GDM1 (cell line): ENCODE data around the gene ALG3.

Experiments
- DNase-seq: peaks from one replicate; lab custom pipeline; 2025; lab: John Stamatoyannopoulos, UW

The ALG3 gene

DNA sequence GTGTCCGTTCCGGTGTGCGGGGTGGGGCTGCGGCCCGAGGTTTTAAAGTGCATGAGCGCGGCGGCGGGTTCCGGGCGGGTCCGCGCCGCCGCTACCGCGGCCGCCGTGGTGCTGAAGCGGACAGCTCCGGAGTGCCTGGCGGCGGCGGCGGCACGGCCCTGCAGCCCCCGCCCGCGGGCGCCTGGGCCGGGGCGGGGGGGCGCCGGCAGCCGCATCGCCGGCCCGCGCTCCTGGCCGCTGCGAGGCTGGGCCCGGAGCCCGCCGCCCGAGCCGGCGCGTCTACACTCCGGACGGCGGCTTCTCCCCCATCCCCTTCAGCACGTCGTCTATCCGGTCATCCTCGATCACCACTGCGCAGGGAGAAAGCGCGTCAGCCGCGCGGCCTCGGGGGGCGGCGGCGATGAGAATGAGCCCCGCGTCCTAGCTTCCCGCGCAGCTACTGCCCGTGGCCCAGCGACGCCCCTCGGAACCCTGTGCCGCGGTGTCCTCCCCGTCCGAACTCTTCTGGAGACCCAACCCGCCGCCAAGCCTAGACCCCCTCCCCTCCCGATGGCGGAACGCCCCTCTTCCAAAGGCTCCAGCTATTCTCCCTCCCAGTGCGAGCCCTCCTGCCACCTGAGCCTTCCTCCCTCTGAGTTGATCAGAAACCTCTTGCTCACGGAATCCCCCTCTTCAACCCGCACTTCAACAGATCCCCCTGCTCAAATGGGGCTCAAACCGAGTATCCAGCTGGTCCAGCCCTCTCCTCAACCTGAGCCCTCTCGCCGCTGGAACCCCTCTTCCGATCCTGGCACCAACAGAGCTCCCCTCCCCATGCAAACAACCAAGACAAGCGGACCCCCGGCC, 11.3 kb upstream of the ALG3 start:
- DNase-seq = no peak

DNA sequence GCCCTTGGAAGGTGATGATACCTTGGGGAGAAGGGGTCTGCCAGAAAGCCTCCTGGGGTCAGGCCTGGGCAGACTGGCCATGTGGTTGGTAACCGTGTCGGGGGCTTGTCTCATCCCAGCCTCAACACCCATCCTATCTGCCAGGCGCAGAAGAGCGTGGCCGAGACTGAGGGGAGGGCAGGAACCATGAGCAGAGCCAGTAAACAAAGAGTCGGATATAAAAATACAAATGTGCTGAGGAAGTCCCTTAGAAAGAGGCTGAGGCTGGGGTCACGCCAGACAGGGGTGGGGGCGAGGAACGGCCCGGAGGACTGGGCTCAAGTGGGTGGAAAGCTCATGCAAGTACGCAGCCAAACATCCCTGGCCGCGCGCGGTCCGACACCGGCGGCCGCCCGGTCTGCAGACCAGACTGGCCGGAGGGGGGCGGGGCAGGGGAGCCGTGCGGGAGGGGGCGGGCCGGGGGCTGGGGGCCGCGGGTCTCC, 10.7 kb upstream of the ALG3 start:
- no peak for DNase-seq

DNA sequence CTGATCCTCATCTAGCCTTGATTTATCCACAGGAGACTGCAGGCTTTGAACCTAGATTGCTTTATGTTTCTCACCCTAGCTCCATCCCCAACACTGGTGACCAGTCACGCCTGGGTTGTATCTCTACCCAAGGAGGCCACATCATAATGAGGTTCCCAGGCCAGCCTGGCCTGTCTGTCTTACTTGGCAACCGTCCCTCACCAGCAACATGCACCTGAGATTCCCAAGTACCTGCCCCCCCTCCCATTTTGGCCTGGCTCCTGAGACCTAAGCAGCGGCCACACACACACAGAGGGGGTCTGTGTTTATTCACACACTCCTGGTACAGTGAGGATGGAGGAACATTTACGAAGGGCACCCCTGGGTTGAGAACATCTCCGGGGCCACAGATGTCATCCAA, 10.2 kb upstream of the ALG3 start:
- no peak for DNase-seq

DNA sequence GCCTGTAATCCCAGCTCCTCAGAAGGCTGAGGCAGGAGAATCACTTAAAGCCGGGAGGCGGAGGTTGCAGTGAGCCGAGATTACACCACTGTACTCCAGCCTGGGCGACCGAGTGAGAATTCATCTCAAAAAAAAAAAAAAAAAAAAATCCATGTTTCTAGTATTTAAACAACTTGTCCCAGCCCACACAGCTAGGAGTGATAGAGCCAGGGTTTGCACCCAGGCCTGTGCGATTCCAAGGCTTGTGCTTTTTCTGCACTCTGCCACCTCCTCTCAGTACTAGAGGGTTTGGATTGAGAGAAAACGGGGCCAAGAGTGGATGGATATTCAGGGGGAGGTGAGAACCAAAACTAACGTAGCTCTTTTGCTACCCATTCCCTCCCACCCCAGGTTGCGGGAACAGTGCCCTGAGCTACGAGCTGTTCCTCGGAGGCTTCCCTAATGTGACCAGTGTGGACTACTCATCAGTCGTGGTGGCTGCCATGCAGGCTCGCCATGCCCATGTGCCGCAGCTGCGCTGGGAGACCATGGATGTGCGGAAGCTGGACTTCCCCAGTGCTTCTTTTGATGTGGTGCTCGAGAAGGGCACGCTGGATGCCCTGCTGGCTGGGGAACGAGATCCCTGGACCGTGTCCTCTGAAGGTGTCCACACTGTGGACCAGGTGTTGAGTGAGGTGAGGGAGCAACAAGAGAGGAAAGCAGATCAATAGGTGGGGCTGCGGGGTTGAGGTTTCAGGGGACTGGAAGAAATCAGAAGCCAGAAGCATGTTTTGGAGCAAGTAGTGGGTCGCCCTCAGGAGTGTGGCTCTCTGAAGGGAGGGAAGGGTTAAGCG, 8.5 kb upstream of the ALG3 start:
- no peak for DNase-seq

DNA sequence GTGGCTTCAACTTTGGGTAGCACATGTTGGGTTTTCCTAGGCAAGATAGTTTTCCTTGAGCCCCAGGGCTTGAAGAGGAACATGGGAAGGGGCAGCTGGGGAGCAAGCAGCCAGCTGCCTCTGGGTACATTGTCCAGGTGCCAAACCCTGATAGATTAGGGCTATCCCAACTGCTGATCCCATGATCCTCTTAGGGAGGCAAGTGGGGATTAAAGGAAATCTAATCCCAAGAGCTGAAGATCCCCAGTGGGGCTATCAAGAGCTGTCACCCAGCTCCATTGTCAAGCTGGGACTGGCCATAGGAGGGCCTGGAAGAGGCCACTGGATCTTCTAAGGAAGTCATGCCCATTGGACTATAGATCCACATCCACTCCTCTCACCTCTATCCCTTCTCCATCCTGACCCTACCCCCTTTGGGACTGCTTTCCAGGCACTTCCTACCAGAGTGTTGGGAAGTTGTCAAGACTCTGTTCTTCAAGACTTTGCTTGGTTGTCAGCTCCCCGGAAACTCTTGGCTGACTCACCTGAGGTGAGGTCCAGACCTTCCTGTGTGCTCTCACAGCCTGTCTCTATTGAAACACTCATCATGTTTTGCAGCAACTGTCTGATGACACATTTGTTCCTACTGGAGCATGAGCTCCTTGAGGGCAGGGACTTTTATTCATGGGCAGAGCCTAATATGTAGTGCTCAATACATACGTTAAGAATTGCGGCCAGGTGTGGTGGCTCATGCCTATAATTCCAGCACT, 6.7 kb upstream of the ALG3 start:
- DNase-seq = no peak

DNA sequence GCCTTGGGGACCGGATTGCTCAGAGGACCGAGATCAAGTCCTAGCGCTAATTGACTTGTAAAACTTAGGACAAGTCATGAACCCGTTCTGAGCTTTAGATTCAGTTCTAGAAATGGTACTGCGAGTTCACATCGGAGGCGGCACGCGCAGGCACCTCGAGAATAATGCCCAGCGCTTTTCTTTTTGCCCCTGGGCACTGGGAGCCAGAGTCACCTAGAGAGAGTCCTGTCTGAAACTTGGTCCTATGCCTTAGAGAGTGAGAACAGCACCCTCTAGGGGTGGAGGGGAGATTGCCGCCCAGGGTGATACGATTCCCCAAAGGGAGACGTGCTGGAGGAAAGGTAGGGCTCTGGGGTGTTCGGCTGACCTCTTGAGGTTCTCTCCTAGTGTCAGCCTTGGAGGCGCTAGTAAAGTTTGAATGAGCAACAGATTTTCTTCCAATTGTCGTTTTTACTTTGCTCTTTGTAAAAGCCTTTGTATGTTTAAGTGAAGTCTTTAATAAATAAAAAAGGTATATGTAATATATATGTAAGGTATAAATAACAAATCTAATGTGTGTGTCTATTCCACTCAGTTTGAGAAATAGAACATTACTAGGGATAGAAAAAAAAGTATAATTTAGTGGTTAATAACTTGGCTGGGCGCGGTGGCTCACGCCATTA, 1.5 kb upstream of the ALG3 start:
- DNase-seq = peak; percentile 81

DNA sequence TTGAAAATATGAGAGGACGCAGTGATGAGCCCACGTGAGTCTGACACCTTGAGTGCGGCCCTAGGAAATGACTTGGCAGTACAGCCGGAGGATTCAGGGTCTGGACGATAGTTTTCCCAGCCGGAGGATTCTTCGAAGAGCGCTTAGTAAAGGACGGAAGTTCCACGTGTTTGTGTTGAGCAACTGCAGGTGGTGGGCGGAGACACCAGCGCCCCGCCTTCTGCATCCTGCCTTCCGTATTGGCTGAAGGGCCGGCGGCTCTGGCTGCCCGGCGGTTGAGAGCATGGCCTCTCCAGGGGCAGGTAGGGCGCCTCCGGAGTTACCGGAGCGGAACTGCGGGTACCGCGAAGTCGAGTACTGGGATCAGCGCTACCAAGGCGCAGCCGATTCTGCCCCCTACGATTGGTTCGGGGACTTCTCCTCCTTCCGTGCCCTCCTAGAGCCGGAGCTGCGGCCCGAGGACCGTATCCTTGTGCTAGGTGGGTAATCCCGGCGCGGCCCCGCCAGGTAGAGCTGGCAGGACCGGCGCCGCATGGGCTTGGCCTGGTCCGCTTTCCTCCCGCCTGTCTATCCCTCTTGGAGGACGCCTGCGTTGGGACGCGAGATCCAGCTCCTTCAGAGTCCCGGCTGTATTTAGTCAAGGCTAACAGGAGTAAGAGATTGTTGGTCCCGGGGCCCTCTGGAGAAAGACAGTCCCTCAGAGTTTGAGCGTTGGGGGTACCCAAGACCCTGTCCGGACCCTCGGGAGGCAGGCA, 827 bp upstream of the ALG3 start, which contains the start of gene EEF1AKMT4:
Gene EEF1AKMT4 (plus strand): TSS at position 261 of the 755 bp plus-strand sequence. CDS start 23 bp downstream, at position 284.
- peak; percentile 94 for DNase-seq

DNA sequence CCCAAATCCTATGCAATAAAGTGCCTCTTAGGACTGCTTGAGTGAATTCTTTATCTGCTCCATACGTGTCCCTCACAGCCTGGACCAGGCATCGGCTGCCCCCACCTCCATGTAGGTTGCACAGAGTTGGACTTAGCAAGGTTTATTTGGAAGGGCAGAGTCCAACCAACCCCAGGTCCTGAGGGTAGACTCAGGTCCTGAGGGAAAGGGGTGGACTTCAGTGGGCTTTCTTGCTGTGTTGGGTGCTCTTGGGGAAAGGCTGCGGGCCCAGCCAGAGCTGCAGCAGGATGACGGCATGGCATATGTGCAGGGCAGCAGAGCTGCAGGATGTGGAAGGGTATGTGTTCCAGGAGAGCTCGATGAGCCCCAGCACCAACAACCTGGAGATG, 6.5 kb downstream of the ALG3 start:
- DNase-seq = no peak

DNA sequence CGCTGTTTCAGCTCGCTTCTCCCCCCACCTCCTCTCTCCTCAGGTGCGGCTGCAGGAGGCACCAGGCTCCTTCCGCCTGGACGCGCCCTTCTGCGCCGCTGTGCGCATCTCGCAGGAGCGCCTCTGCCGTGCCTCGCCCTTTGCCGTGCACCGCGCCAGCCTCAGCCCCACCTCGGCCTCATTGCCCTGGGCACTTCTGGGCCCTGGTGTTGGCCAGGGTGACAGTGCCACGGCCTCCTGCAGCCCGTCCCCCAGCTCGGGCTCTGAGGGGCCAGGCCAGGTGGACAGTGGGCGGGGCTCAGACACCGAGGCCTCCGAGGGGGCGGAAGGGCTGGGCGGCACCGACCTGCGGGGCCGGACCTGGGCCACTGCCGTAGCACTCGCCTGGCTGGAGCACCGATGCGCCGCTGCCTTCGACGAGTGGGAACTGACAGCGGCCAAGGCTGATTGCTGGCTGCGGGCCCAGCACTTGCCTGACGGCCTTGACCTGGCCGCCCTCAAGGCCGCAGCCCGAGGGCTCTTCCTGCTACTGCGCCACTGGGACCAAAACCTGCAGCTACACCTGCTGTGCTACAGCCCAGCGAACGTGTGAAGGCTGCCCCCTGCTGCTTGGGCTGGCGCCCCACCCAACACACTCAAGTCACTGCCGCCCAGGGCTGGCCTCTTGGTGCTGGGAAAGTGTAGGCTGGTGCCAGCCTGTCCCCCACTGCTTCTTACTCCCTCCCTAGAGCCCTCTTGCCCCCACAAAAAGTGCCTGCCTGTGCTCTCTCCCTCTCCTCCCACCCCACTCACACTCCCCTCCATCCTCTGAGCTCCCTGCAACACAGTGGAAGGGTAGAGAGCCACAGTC, 7.1 kb downstream of the ALG3 start:
- no peak for DNase-seq

DNA sequence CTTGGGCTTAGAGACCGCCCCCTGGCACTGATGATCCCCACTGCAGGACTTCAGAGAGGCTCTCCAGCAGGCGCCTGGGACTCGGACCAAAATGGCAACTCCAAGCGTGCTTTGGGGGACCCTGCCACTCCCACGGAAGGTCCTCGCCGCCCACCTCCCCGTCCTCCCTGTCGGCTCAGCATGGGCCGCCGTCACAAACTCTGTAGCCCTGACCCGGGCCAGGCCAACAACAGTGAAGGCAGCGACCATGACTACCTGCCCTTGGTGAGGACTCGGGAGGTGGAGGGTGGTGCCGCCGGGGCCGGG, 7.7 kb downstream of the ALG3 start:
- DNase-seq = no peak

DNA sequence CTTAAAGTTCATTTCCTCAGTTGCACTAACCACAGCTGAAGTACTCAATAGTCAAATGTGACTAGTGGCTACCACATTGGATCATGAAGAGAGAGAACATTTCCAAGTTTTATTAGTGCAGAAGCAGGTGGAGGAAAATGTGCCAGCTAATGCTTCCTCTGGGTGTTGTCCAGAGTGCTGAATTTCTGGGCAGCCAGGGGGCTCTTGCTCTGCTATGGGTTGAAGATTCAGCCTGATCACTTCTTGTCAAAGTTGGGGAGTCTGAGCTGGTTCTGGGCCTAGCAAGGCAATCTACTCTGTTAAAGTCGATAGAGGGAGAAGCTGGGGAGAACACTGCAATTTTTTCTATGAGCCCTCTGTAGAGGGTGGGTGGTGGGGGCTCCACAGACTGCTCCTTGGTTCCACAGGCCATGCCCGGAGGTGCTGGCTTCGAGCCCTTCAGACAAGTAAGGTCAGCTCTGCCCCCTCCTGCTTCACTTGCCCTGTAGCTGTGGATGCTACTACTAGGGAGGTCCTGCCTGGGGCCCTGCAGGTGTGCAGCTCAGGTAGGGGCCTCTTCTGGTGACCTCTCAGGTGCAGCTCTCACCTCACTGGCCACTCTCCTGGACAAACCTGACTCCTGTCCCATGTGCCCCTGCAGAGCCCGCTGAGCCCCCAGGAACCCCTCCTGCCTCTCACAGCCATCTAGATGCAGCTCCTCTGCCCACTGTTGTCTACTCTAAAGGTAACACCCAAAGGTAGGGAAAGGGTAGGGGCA, 8.2 kb downstream of the ALG3 start:
- no peak for DNase-seq

DNA sequence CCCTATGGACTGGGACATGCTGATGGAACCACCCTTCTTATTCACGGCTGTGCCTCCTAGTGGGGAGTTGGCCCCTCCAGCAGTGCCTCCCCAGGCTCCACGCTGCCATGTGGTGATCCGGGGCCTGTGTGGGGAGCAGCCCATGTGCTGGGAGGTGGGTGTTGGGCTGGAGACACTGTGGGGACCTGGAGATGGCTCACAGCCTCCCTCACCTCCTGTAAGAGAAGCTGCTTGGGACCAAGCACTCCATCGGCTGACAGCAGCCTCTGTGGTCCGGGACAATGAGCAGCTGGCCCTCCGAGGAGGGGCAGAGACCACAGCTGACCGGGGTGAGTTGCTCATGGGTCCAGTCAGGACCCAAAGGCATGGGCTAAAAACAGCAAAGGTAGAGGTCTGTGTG, 9.1 kb downstream of the ALG3 start:
- no peak for DNase-seq

DNA sequence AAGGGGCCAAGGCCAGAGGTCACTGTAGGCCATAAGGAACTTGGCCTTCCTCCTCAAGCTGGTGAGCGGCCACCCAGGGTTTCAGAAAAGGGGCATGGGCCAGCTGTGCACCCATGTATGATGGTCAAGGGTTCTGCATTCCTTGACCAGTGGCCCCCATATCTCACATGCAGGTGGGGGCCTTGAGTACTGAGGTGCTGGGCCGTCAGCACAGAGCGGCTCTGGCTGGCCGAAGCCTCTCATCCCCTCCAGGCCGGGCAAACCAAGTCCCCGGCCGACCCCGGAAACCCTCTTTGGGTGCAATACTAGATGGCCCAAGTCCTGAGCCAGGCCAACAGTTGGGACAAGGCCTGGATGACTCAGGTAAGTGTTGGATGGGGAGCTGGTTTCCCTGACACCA, 9.5 kb downstream of the ALG3 start:
- DNase-seq = no peak

DNA sequence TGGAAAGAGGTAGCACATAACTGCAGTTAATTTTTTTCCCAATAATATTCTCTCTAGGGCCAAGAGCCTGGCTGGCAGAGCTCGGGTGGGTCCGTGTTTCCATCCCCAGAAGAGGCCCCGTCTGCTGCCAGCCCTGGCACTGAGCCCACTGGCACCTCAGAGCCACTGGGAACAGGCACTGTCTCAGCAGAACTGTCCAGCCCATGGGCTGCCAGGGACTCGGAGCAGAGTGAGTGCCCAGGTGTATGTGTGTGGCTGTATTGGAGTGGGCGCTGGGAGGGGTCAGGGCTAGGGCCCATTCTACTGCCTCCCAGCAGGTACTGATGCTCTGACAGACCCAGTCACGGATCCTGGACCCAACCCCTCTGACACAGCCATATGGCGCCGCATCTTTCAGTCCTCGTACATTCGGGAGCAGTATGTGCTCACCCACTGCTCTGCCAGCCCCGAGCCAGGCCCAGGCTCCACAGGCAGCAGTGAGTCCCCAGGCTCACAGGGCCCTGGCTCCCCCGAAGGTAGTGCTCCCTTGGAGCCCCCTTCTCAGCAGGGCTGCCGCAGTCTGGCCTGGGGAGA, 10.4 kb downstream of the ALG3 start:
- DNase-seq = no peak

DNA sequence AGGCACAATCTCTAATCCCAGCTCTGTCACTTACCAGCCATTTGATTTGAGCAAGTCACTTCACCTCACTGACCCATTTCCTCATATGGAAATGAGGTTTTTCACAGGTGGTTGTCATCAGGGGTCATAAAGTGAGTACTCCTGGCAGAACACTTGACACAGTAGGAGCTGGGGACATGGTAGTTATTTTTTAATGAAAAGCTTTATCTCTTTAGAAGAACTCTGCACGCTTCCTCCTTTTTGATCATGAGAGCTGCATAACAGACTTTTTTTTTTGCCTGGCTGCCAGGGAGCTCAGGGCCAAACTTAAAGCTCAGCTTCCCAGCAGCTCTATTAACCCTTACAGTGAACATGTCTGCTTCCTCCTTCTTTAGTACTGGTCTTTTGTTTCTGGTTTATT, 11.0 kb downstream of the ALG3 start:
- no peak for DNase-seq

DNA sequence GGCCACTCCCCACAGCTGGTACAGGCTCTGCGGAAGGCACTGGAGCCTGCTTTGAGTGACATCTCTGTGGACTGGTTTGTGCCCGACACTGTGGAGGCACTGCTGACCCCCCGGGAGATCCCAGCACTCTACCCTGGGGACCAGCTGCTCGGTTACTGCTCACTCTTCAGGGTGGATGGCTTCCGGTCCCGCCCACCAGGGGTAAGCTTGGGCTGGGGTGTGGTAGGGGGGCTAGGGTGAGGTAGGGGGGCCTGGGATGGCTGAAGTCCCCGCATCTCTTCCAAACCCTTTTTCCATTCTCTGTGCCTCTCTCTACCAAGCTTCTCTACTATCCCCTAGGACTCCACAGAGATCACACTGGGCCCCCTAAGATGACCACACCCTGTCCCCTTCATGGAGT, 11.6 kb downstream of the ALG3 start:
- DNase-seq = no peak

DNA sequence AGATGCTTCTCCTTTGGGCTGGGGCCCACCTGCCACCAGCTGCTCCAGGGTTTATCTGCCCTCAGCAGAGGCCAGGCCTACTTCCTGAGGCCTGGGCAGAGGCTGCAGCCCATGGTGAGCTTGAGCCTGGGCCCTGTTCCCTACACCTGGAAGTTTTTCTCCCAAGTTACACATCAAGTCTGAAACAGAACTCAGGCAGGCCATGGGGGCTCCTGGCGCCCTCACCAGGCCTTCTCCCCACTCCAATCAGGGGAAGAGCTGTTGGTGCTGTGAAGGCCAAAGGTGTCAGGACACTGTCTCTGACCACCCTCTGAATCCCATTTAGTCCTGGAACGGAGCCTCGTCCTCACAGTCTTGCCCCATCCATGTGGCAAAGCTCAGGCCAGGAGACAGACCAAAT, 12.1 kb downstream of the ALG3 start:
- DNase-seq = no peak

DNA sequence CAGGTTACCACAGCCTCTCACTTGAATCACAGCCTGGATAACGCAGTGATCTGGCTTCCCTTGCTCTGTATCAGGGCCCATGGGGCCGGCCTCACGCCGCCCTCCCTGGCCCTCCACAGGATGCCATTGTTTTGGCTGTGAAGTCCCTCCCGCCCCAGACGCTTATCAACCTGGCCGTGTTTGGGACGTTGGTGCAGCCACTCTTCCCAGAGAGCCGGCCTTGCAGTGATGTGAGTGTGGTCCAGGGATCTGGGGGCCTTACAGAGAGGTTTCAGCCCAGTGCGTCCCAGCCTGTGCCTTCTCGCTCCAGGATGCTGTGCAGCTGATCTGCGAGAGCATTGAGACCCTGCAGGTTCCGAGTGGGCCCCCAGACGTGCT, 12.7 kb downstream of the ALG3 start:
- DNase-seq = no peak

DNA sequence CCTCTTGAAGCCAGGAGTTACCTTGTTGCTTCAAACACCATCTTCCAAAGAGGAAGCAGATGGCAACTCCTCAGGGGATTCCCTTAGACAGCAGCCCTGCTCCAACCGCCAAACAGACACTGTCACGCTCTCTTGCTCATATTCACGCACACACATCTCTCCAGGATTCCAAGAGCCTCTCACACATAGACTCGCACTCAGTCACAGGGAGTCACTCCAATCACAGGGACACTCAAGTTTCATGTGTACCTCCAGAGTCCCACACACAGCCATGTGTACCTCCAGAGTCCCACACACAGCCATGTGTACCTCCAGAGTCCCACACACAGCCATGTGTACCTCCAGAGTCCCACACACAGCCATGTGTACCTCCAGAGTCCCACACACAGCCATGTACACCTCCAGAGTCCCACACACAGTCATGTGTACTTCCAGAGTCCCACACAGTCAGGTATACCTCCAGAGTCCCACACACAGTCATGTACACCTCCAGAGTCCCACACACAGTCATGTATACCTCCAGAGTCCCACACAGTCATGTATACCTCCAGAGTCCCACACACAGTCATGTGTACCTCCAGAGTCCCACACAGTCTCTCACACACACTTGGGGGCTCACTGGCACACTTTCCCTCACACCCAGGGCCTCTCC, 13.3 kb downstream of the ALG3 start:
- DNase-seq = no peak
